Activated CD8-positive, alpha-beta memory T cell treated with anti-CD3 and anti-CD28 coated beads for 36 hours (primary cell): ENCODE results near the gene POU6F1. TPM values are rescaled to one million over a fixed set of nuclear protein-coding genes. Genes with fewer than 3 reads are reported as not detected.

ENCODE experiments used
- total RNA-seq, 2 experiments: library from RNA; stranded (reverse); gene quantifications; one replicate each; pipeline ENCODE4 v1.2.3, GENCODE V29; 2021

POU6F1 gene
- total RNA-seq, 2 experiments from 2014 or later, result 6.9 to 9.9 TPM

Other genes starting within 250 kb of the POU6F1 start
- 10 to 100 TPM; 33.4 to 33.8 TPM for gene SLC11A2, start 191.7 kb downstream of the POU6F1 start, total RNA-seq
- gene LETMD1, start 169.7 kb downstream of the POU6F1 start, total RNA-seq, result 10 to 100 TPM; 61.4 to 68.9 TPM
- gene CSRNP2, start 134.5 kb downstream of the POU6F1 start, total RNA-seq, result 10 to 100 TPM; 16.8 to 17.3 TPM
- 10 to 100 TPM; 37.4 to 39.5 TPM for gene TFCP2, start 44.9 kb downstream of the POU6F1 start, total RNA-seq
- gene DAZAP2, start 20.8 kb upstream of the POU6F1 start, total RNA-seq, result 10 to 100 TPM; 84.6 to 88.0 TPM
- under 1 TPM; 0.82 to 0.86 TPM for gene SMAGP, start 52.4 kb upstream of the POU6F1 start, total RNA-seq
- gene BIN2, start 106.1 kb upstream of the POU6F1 start, total RNA-seq, result 10 to 100 TPM; 42.8 to 47.0 TPM
- not detected for gene CELA1, start 128.6 kb upstream of the POU6F1 start, total RNA-seq
- 10 to 100 TPM; 21.5 to 23.1 TPM for gene GALNT6, start 173.3 kb upstream of the POU6F1 start, total RNA-seq
- gene SLC4A8, start 206.8 kb upstream of the POU6F1 start, total RNA-seq, result 1 to 10 TPM; 2.8 to 3.7 TPM